ENCODE data around the gene CYP27A1.
A peak's percentile ranks its signal among the peaks of the same experiment; 100 is the strongest.
"Not testable (repeated sequence)": the region's sequence is repeated elsewhere in the genome, so short reads cannot be mapped to it uniquely, and the experiment has no call there.

CYP27A1 gene

GRCh38 chr2:218781691-218782527, at the start of gene CYP27A1:
Gene CYP27A1, plus strand, starts transcription at chr2:218782147. Its CDS starts 36 bp downstream, at chr2:218782183.
- peak; percentile 54 for DNase-seq (ENCODE audit: low read depth)

GRCh38 chr2:218732761-218733158, 49.2 kb upstream of the CYP27A1 start:
- no peak for DNase-seq (ENCODE audit: low read depth)

GRCh38 chr2:218733171-218734021, 48.6 kb upstream of the CYP27A1 start:
- peak; percentile 82 for DNase-seq (ENCODE audit: low read depth)

- peak; percentile 53 for DNase-seq (ENCODE audit: low read depth)
Measured at GRCh38 chr2:218734190-218734975, 47.6 kb upstream of the CYP27A1 start.

GRCh38 chr2:218736531-218736930, 45.4 kb upstream of the CYP27A1 start:
- no peak for DNase-seq (ENCODE audit: low read depth)

GRCh38 chr2:218743068-218743467, 38.9 kb upstream of the CYP27A1 start:
- no peak for DNase-seq (ENCODE audit: low read depth)

GRCh38 chr2:218744615-218745014, 37.3 kb upstream of the CYP27A1 start:
- no peak for DNase-seq (ENCODE audit: low read depth)

- no peak for DNase-seq (ENCODE audit: low read depth)
Measured at GRCh38 chr2:218745160-218745558, 36.8 kb upstream of the CYP27A1 start.

GRCh38 chr2:218745559-218746469, 36.1 kb upstream of the CYP27A1 start:
- DNase-seq (ENCODE audit: low read depth) = peak; percentile 24

GRCh38 chr2:218746470-218746795, 35.5 kb upstream of the CYP27A1 start:
- DNase-seq (ENCODE audit: low read depth) = no peak

GRCh38 chr2:218746960-218747359, 35.0 kb upstream of the CYP27A1 start:
- no peak for DNase-seq (ENCODE audit: low read depth)

GRCh38 chr2:218748741-218749441, 33.1 kb upstream of the CYP27A1 start:
- no peak for DNase-seq (ENCODE audit: low read depth)

- no peak for DNase-seq (ENCODE audit: low read depth)
Measured at GRCh38 chr2:218754201-218754600, 27.7 kb upstream of the CYP27A1 start.

- DNase-seq (ENCODE audit: low read depth) = no peak
Measured at GRCh38 chr2:218754781-218755180, 27.2 kb upstream of the CYP27A1 start.

GRCh38 chr2:218755198-218755566, 26.8 kb upstream of the CYP27A1 start:
- DNase-seq (ENCODE audit: low read depth) = no peak

GRCh38 chr2:218755567-218756404, 26.2 kb upstream of the CYP27A1 start:
- no peak for DNase-seq (ENCODE audit: low read depth)

- DNase-seq (ENCODE audit: low read depth) = no peak
Measured at GRCh38 chr2:218756599-218757377, 25.2 kb upstream of the CYP27A1 start.

- DNase-seq (ENCODE audit: low read depth) = no peak
Measured at GRCh38 chr2:218761795-218762194, 20.2 kb upstream of the CYP27A1 start.

GRCh38 chr2:218772759-218773158, 9.2 kb upstream of the CYP27A1 start:
- not testable (repeated sequence) for DNase-seq (ENCODE audit: low read depth)
